HG02840 (cell line): Measurements from ENCODE around the gene PIKFYVE.
A peak's percentile ranks its signal among the peaks of the same experiment; 100 is the strongest.
"Not testable (repeated sequence)": the region's sequence is repeated elsewhere in the genome, so short reads cannot be mapped to it uniquely, and the experiment has no call there.

ENCODE experiments used
- ATAC-seq: cut with Tn5 transposase; IDR thresholded peaks from one replicate; pipeline ENCODE4 v1.9.1; 2021; ENCODE audit warnings: mild to moderate bottlenecking, moderate library complexity, moderate number of reproducible peaks; ENCODE audit not compliant: unreplicated experiment, low FRiP score

Gene PIKFYVE, protein sequence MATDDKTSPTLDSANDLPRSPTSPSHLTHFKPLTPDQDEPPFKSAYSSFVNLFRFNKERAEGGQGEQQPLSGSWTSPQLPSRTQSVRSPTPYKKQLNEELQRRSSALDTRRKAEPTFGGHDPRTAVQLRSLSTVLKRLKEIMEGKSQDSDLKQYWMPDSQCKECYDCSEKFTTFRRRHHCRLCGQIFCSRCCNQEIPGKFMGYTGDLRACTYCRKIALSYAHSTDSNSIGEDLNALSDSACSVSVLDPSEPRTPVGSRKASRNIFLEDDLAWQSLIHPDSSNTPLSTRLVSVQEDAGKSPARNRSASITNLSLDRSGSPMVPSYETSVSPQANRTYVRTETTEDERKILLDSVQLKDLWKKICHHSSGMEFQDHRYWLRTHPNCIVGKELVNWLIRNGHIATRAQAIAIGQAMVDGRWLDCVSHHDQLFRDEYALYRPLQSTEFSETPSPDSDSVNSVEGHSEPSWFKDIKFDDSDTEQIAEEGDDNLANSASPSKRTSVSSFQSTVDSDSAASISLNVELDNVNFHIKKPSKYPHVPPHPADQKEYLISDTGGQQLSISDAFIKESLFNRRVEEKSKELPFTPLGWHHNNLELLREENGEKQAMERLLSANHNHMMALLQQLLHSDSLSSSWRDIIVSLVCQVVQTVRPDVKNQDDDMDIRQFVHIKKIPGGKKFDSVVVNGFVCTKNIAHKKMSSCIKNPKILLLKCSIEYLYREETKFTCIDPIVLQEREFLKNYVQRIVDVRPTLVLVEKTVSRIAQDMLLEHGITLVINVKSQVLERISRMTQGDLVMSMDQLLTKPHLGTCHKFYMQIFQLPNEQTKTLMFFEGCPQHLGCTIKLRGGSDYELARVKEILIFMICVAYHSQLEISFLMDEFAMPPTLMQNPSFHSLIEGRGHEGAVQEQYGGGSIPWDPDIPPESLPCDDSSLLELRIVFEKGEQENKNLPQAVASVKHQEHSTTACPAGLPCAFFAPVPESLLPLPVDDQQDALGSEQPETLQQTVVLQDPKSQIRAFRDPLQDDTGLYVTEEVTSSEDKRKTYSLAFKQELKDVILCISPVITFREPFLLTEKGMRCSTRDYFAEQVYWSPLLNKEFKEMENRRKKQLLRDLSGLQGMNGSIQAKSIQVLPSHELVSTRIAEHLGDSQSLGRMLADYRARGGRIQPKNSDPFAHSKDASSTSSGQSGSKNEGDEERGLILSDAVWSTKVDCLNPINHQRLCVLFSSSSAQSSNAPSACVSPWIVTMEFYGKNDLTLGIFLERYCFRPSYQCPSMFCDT (N-terminal part only)

DNA sequence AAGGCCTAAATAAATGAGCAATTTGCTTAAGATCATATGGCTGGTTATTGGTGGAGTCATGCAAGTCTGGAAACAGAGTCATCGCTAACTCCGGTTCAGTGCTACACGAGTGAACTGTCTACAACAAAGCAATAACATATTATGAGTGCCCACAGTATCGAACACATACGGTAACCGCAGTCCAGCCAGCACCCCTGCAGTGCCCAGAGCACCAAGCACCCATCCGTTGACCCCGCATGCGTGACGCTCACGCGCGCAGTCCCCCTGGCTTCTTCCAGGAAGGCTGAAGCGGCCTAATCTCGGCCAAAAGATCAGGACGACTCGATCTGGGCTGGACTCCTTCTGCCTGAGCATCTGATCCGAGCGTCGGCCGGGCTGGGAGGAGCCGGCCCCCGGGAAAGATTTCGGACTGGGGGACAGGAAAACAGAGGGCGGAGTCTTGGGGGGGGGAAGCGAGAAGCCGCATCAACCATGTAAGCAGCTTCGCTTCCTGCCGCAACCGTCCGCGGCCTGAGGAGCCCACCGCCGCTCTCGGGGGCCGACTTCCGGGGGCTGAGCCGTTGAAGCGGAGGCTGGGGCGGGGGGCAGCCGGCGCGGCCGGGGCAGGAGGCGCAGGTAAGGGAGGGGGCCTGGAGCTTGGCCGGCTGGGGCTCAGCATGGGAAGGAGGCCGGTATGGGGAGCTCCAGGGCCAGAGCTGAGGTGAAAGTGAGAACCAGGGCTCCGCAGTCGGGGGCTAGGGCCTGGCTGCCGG lies at the start of gene PIKFYVE:
Gene PIKFYVE (plus strand): TSS at position 455 of the 752 bp plus-strand sequence. CDS start 5,265 bp downstream, outside the sequence.
- ATAC-seq, result peak; percentile 87

DNA sequence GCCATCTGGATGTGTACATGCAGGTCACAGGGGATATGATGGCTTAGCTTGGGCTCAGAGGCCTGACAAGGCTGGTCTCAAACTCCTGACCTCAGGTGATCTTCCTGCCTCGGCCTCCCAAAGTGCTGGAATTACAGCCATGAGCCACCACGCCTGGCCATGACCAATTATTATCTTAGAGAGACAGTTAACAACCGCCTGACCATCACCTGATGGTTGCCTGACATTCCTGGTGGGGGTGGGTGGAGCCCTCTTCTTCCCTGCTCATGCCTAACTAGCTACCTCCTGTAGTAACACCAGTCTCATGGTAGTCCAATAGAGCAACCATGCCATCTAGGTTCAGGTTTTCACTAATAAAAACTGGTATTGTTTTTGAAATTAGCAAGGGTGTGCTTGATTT lies 44.2 kb upstream of the PIKFYVE start:
- not testable (repeated sequence) for ATAC-seq

DNA sequence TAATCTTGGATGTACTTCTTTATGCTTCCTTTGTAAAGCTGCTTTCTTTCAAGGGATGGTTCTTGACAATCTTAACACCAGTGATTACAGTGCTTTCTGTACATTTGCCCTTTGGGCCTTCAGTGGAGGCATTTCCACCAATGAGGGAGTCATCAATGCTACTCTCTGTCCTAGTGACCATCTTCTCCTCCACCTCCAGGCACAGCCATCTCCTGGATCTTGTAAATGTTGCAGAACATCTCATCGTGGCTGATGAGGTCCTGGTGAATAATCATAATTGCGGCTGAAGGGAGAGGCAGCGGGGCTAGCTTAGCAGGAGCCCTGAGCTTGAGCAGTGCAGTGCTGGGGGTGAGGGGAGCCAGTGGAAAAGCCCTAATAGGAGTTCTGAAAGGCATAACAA lies 43.7 kb upstream of the PIKFYVE start:
- ATAC-seq, result no peak

DNA sequence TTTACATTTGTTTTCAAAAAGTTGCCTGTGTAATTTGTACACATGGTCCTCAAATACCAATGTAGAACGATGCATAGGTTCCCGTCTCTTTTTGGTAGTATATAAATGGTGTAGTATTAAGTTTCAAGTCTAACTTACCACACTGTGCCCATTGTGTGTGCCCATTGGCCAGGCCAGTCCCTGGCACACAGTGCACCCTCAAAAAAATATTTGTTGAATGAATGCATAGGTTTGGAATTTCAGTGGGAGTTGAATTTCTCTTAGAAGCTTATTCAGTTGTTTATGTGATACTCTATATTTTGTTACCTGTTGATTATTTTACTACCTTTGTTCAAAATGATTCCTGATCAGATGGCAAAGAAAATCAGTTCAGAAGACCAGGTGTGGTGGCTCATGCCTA lies 41.3 kb upstream of the PIKFYVE start:
- no peak for ATAC-seq

DNA sequence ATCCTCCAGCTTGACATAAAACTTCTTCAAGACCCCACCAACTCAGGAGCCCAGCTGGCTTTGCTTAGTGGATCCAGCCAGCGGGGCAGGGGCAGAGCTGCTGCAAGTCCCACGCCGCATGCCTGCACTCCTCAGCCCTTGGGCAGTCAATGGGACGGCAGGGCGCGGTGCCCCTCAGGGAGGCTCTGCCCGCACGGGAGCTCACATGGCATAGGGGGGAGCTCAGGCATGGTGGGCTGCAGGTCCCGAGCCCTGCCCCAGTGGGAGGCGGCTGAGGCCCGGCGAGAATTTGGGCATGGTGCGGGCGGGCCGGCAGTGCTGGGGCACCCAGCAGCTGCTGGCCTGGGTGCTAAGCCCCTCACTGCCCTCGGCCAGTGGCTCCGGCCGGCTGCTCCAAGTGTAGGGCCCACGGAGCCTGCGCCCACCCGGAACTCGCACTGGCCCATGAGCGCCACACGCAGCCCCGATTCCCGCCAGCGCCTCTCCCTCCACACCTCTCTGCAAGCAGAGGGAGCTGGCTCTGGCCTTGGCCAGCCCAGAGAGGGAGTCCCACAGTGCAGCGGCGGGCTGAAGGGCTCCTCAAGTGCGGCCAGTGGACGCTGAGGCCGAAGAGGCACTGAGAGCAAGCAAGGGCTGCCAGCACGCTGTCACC lies 38.3 kb upstream of the PIKFYVE start:
- ATAC-seq, result no peak

DNA sequence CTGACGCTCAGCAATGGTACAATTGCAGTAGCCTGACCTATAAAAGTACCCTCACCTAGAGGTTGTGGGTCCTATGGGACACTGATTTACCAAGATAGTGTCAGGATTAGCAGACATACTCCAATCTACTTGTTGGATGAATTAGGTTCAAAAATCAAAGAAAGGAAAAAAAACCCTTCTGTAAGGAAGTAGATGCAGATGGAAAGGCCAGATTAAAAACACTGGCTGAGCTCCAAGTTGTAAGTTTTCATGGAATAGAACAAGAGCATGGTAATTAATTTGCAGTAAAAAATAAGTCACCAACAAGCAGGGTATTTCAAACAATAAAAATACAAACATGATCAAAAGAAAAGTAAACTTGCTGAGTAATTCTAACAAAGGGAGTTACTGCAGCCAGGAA lies 37.6 kb upstream of the PIKFYVE start:
- ATAC-seq, result no peak

DNA sequence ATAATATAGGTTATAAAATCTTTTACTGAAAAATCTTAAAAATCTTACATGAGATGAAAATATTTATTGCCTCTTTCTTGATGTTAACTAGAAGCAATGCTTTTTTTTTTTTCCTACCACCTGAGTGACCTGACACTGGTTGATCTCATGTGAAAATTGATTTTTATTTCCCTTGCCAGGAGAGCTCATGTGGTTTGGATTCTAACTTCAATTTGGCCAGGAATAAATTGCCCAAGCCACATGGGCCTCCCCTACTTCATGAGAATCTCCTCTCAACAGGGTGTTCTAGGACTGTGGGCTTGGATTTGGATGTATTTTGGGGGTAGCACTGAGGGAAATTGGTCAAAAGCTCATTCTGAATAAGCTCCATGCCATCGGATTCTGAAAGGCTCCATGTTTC lies 31.3 kb upstream of the PIKFYVE start:
- ATAC-seq, result no peak

DNA sequence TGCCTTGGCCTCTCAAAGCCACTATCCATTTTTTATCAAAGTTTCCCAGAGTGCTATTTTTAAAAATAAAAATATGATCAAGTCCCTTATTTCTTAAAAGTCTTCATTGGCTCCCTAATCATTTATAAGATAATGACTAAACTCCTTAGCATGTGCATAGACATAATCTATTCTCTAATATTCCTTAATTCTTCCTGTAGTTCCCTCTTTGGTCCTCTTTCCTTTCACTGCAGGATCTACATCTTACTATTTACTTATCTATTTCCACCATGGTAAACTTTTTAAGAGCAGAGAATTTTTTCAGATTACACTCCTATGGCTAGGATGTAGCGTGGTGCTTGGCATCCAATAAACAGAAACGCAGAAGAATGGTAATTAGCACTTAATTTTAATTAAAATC lies 30.2 kb upstream of the PIKFYVE start:
- ATAC-seq, result no peak

DNA sequence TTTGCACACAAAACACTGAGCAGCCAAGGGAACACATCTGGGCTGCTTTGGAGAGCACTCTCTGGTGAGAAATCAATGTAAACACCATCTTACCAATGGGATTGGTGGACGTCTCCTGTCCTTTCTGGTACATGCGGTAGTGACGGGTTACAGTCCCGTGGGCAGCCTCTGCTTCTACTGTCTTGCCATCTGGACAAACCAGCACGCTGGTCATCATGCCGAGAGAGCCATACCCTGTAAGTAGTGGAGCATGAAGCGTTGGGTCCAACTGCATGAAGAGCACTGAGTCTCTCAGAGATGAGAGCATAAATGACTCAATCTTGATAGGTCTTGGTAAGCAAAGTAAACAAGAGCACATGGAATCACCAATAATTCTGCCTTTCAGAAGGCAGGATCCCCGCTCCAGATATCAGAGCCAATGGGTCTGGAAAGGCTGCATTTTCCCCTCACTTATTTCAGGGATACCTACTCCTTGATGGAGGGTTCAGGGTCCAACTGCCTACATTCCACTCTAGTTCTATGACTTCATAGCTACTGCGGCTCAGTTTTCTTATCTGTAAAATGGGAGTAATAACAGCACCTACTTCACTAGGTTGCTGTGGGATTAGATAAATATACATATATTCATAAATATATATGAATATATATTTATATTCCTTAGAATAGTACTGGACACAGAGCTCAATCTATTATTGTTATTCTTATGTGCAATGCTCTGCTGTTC lies 26.1 kb upstream of the PIKFYVE start:
- no peak for ATAC-seq

DNA sequence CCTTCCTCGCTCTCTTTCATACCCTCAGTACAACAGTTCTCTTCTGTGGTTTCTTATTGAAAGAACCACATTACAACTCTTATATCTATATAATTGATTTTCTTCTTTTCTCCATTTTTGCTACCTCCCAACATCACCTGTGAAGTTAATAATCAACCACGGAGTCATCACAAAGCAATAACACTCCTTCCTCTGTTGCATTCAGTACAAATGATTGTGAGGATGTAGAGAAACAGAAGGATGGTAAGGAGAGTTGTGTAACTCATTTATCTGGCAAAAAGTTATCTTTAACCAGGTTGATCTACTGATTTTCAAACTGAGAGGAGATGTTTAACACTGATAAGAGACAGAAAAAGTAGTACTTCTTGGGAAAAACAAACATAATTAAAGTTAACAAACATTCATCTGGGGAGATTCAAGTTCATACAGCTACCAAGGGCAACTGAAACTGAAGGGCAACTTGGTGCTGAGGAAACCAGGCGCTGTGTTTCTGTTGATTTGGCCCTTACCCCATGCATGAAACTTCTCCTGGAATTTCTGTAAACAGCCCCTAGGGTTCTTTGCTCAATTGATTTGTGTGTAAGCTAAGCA lies 25.3 kb upstream of the PIKFYVE start:
- ATAC-seq, result no peak

DNA sequence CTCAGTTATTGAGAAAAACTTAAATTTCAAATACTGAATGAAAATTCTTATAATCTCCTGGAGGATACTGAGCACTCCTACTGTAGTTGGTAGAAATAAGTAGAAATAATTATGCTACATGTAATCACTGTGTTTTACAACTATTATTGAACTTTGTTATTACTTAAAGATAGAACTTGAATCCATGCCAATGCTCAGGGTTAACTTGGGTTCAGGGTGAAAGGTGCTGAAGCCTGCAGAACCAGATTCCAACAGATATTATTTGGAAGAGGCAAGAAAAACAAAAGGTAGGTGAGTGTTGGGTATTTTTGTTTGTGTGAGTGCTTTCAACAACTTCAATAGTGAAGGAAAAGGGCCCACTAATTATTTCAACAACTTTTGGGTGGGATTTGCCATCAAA lies 21.6 kb upstream of the PIKFYVE start:
- ATAC-seq, result no peak

DNA sequence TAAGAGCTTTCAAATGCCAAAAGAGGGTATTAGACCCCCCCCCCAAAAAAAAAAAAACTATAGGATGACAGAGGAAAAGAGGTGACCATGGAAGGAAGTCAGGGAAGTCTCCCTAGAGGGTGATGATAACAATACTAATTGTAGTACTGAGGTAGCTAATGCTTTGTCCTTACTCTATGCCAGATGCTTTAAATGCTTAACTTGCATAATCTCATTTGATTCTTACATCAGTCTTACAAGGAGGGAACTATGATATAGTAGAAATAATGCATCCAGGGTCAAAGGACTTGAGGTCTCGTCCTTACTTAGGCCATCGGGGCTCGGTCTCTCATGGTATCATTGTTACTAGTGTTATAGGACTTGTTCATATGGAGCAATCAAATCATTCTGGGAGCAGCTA lies 20.3 kb upstream of the PIKFYVE start:
- ATAC-seq, result no peak

DNA sequence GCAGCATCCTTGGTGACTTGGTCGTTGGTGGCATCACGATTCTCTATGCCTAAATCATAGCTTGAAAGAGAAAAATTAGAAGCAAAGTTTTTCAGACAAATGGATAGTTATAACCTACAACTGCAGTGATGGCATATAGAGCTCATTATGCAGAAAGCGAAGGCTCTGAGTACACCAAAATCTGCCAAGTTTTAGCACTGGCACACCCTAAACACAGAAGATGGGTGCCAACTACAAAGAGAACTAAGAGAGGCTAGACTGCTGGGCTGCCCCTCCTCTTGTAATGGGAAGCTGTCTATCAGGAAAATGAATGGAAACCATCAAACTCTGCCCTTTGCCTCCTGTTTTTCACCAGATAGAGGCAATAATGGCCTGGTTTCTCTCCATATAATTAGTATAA lies 17.5 kb upstream of the PIKFYVE start:
- ATAC-seq, result no peak

DNA sequence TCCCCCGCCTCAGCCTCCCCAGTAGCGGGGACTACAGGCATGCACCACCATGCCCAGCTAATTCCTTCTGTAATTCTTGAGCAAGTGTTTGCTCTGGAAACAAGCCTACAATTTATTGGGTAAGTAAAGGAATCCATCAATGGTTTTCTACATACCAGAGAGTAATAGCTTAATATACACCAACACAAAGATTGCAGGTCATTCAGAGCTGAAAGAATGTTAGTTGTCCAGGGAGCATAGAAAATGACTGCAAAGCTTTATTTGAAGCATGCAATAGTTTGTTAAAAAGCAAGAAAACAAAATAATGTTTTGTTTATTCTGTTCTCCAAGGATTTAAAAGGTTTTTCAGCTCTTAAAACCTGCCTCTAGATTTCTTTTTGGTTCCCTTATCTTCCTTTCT lies 16.8 kb upstream of the PIKFYVE start:
- ATAC-seq, result no peak

DNA sequence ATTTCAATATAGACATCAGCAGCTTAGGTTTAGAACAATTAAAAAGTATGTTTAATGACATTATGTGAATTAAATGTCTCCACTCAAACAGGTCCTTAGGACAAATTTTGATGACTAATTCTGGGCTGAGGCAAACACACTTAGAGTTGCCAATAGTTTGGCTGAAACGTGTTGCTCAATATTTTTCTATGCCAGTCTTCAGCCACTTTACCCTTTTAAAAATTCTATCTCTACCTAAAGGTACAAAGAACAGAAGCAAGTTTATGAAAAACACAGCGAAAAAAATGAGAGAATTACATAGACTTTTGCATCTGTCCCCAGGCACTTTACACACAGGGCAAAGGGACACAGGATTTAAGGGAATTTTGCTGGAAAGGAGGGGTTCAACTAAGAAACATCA lies 15.7 kb upstream of the PIKFYVE start:
- ATAC-seq, result no peak

DNA sequence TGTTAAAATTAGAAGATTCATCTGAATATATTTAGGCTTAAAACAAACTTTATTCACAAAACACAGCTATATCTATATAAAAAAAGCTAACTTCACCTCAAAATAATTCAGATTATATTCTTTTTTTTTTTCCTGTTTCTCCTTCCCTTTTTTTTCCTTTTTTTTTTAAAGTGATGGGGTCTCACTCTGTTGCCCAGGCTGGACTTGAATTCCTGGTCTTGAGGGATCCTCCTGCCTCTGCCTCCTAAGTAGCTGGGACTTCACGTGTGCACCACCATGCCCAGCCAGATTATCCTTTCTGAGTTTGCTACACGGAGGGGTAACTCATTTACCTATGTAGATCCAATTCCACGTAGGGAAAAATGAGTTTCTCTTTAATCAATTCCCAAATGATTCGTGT lies 15.0 kb upstream of the PIKFYVE start:
- ATAC-seq, result no peak

DNA sequence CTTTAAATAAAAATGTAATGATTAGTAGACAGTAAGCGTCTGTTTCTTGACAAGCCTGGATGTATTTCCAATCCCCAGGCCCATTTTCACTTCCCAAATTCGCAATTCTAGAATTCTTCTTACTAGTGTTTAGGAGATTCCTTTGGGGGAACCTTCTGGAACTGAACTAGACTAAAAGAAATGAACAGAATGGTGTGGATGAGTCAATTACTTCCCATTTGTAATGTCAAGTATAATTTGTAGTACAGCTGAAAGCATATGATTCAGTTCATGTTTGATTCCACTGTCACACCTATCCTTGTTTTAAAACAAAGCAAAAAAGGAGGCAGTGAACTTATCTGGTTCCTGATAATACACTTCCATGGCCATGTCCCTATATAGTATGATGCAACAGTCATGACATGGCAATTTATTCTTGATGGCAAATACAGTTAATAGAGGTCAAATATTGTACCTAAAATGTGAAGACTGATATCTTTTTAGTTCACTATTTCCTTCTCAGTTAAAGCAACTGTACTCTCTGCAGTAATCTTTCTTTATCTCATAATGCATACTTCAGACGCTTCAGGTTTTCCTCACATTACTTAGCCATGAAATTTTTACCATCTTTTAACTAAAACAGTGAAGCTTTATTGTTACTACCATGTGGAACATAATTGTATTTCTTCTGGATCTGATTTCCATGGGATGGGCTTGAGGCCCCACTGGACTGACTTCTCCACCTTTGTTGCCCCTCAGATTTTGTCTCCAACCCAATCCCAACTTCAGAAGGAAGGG lies 13.2 kb upstream of the PIKFYVE start:
- no peak for ATAC-seq

DNA sequence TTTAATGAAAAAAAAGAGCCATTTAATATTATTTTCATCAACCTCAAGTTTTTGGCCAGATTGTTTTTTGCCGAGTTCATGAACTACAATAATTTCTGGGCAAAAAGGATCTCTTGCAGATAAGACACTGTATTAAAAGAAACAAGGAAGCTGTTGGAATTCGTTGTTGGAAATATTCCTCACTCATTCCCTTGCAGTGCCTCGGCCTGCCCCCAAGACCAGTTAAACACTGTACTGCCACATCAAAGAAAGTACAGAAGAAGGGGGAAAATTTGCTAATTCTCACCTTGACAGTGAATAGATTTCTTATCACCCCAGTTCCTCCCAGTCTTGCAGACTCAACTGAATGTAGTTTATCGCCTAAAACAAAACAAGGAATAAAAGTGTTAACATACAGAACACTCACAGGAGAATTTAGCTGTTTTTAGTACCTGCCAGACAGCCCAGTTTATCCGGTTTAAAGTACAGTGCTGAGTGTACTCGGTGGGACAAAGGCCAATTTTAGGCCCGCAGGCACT lies 12.4 kb upstream of the PIKFYVE start:
- no peak for ATAC-seq
